BLaER1 treated with 17β-estradiol and CSF1 and Interleukin-3, amounts not matched to agents 10 nM and 100 nM (cell line): ENCODE data around the gene QKI.

Experiments
- H3K27ac ChIP-seq, 11 experiments: shearing (Covaris generic); formaldehyde crosslinking; 2 replicates each; pipeline ENCODE4 v1.8.1; 2022
- H3K27me3 ChIP-seq, 11 experiments: shearing (Covaris generic); formaldehyde crosslinking; 2 replicates each; pipeline ENCODE4 v1.8.1; 2022
- H3K36me3 ChIP-seq, 11 experiments: shearing (Covaris generic); formaldehyde crosslinking; 2 replicates each; pipeline ENCODE4 v1.8.1; 2022
- H3K4me1 ChIP-seq, 10 experiments: shearing (Covaris generic); formaldehyde crosslinking; 2 replicates each; pipeline ENCODE4 v1.8.1; 2022
- H3K4me2 ChIP-seq, 11 experiments: shearing (Covaris generic); formaldehyde crosslinking; 2 replicates each; pipeline ENCODE4 v1.8.1; 2022
- H3K4me3 ChIP-seq, 10 experiments: shearing (Covaris generic); formaldehyde crosslinking; 2 replicates each; pipeline ENCODE4 v1.8.1; 2022
- H3K9ac ChIP-seq, 11 experiments: shearing (Covaris generic); formaldehyde crosslinking; 2 replicates each; pipeline ENCODE4 v1.8.1; 2022
- H3K9me3 ChIP-seq, 11 experiments: shearing (Covaris generic); formaldehyde crosslinking; replicated peaks in 1 of 11; 2 replicates each; pipeline ENCODE4 v1.8.1; 2022
- H4K20me1 ChIP-seq, 11 experiments: shearing (Covaris generic); formaldehyde crosslinking; 2 replicates each; pipeline ENCODE4 v1.8.1; 2022
- Cebpa-rat ChIP-seq, 11 experiments: shearing (Covaris generic); IDR thresholded peaks; 2 replicates each; pipeline ENCODE4 v1.8.1; 2022

Gene QKI

GRCh38 chr6:163516908-163517307 is 102.4 kb downstream of the QKI start:
- H3K27me3 ChIP-seq: no peaks in the 10 kb centered on the region
- H3K36me3 ChIP-seq: peaks cover 0 to 33% (median 7%) of the 10 kb centered on the region in 11 experiments; a peak in 13 of 22 replicates
- peaks cover 16 to 100% (median 54%) of the 10 kb centered on the region in 11 experiments; a peak in 19 of 22 replicates for H4K20me1 ChIP-seq
- no peak overlapping the region for H3K4me3 ChIP-seq
- peaks cover 0 to 53% (median 7%) of the 10 kb centered on the region in 10 experiments; a peak in 8 of 20 replicates for H3K4me1 ChIP-seq
- H3K9ac ChIP-seq: no peak overlapping the region
- H3K4me2 ChIP-seq: peak overlapping the region in 1 of 11 experiments; percentile 23; a peak in 1 of 22 replicates
- H3K9me3 ChIP-seq: peaks cover 0 to 5% (median 0%) of the 10 kb centered on the region in 11 experiments; a peak in 5 of 22 replicates
- TF ChIP-seq Cebpa-rat (IDR thresholded peaks at IDR 0.05): no peak
- H3K27ac ChIP-seq: no peak overlapping the region

GRCh38 chr6:163520956-163521355 is 106.4 kb downstream of the QKI start:
- H3K4me3 ChIP-seq: no peak overlapping the region

GRCh38 chr6:163522033-163522432 is 107.5 kb downstream of the QKI start:
- H4K20me1 ChIP-seq: peaks cover 27 to 100% (median 75%) of the 10 kb centered on the region in 11 experiments; a peak in 19 of 22 replicates
- H3K27me3 ChIP-seq: no peaks in the 10 kb centered on the region
- H3K4me3 ChIP-seq: no peak overlapping the region

More at GRCh38 chr6:163520956-163521355, 106.4 kb downstream of the QKI start:
- Histone ChIP-seq H3K9ac (no peak overlapping the region), H3K27me3 (no peaks in the 10 kb centered on the region), H3K27ac (no peak overlapping the region), H3K9me3 (no peaks in the 10 kb centered on the region; a peak in 1 of 22 replicates), H3K4me1 (peaks cover 0 to 92% (median 11%) of the 10 kb centered on the region in 10 experiments; a peak in 13 of 20 replicates), H3K4me2 (peak overlapping the region in 1 of 11 experiments; percentile 44; a peak in 1 of 22 replicates), H3K36me3 (peaks cover 0 to 38% (median 11%) of the 10 kb centered on the region in 11 experiments; a peak in 12 of 22 replicates), H4K20me1 (peaks cover 27 to 100% (median 75%) of the 10 kb centered on the region in 11 experiments; a peak in 19 of 22 replicates)
- TF ChIP-seq Cebpa-rat (IDR thresholded peaks at IDR 0.05): no peak

GRCh38 chr6:163525926-163526325 is 111.4 kb downstream of the QKI start:
- TF ChIP-seq Cebpa-rat (IDR thresholded peaks at IDR 0.05): no peak
- Histone ChIP-seq H3K27ac (no peak overlapping the region), H3K9me3 (no peaks in the 10 kb centered on the region), H4K20me1 (peaks cover 34 to 100% (median 81%) of the 10 kb centered on the region in 11 experiments; a peak in 21 of 22 replicates), H3K4me2 (peak overlapping the region in 4 of 11 experiments; percentile 15 to 34 (median 34); a peak in 4 of 22 replicates), H3K4me1 (peaks cover 0 to 98% (median 12%) of the 10 kb centered on the region in 10 experiments; a peak in 15 of 20 replicates), H3K4me3 (no peak overlapping the region), H3K9ac (no peak overlapping the region), H3K36me3 (peaks cover 0 to 18% (median 5%) of the 10 kb centered on the region in 11 experiments; a peak in 9 of 22 replicates), H3K27me3 (no peaks in the 10 kb centered on the region)

More at GRCh38 chr6:163522033-163522432, 107.5 kb downstream of the QKI start:
- Histone ChIP-seq H3K9ac (0 out of 22 replicates have a peak overlapping the region, but pooled peaks of 1 of the 11 experiments have one; percentile 37), H3K4me1 (peaks cover 0 to 98% (median 16%) of the 10 kb centered on the region in 10 experiments; a peak in 15 of 20 replicates), H3K27ac (no peak overlapping the region), H3K36me3 (peaks cover 0 to 29% (median 10%) of the 10 kb centered on the region in 11 experiments; a peak in 12 of 22 replicates), H3K9me3 (no peaks in the 10 kb centered on the region; a peak in 1 of 22 replicates), H3K4me2 (peak overlapping the region in 2 of 11 experiments; percentile 34 to 44; a peak in 2 of 22 replicates)
- no peak for TF ChIP-seq Cebpa-rat (IDR thresholded peaks at IDR 0.05)

GRCh38 chr6:163526346-163526745 is 111.8 kb downstream of the QKI start:
- Histone ChIP-seq H3K27me3 (no peaks in the 10 kb centered on the region), H3K9ac (no peak overlapping the region), H4K20me1 (peaks cover 36 to 100% (median 81%) of the 10 kb centered on the region in 11 experiments; a peak in 21 of 22 replicates), H3K4me2 (peak overlapping the region in 5 of 11 experiments; percentile 15 to 34 (median 34); a peak in 5 of 22 replicates), H3K4me1 (peaks cover 3 to 98% (median 12%) of the 10 kb centered on the region in 10 experiments; a peak in 16 of 20 replicates), H3K4me3 (no peak overlapping the region), H3K9me3 (no peaks in the 10 kb centered on the region), H3K27ac (peak overlapping the region in 1 of 11 experiments; percentile 24; a peak in 1 of 22 replicates), H3K36me3 (peaks cover 0 to 18% (median 5%) of the 10 kb centered on the region in 11 experiments; a peak in 9 of 22 replicates)
- no peak for TF ChIP-seq Cebpa-rat (IDR thresholded peaks at IDR 0.05)

- H3K4me1 ChIP-seq: peaks cover 4 to 98% (median 12%) of the 10 kb centered on the region in 10 experiments; a peak in 16 of 20 replicates
- 0 out of 22 replicates have a peak overlapping the region, but pooled peaks of 1 of the 11 experiments have one; percentile 24 for H3K27ac ChIP-seq
- H3K36me3 ChIP-seq: peaks cover 0 to 17% (median 5%) of the 10 kb centered on the region in 11 experiments; a peak in 9 of 22 replicates
- no peaks in the 10 kb centered on the region for H3K9me3 ChIP-seq
- TF ChIP-seq Cebpa-rat (IDR thresholded peaks at IDR 0.05): no peak
- no peak overlapping the region for H3K4me3 ChIP-seq
- H3K9ac ChIP-seq: no peak overlapping the region
- H4K20me1 ChIP-seq: peaks cover 41 to 100% (median 81%) of the 10 kb centered on the region in 11 experiments
- no peak overlapping the region for H3K4me2 ChIP-seq
- no peaks in the 10 kb centered on the region for H3K27me3 ChIP-seq
Observed at GRCh38 chr6:163527291-163527690, 112.8 kb downstream of the QKI start.

GRCh38 chr6:163529605-163530004 is 115.1 kb downstream of the QKI start:
- H4K20me1 ChIP-seq: peaks cover 52 to 100% (median 85%) of the 10 kb centered on the region in 11 experiments
- no peak overlapping the region for H3K9ac ChIP-seq
- peaks cover under 1 to 17% (median 4%) of the 10 kb centered on the region in 11 experiments; a peak in 16 of 22 replicates for H3K36me3 ChIP-seq
- H3K9me3 ChIP-seq: no peaks in the 10 kb centered on the region
- H3K27me3 ChIP-seq: no peaks in the 10 kb centered on the region
- H3K27ac ChIP-seq: no peak overlapping the region
- peaks cover 9 to 97% (median 19%) of the 10 kb centered on the region in 10 experiments; a peak in 18 of 20 replicates for H3K4me1 ChIP-seq
- no peak for TF ChIP-seq Cebpa-rat (IDR thresholded peaks at IDR 0.05)
- H3K4me3 ChIP-seq: no peak overlapping the region
- H3K4me2 ChIP-seq: peak overlapping the region in 1 of 11 experiments; percentile 25; a peak in 2 of 22 replicates

- no peak for TF ChIP-seq Cebpa-rat (IDR thresholded peaks at IDR 0.05)
- H3K27me3 ChIP-seq: no peaks in the 10 kb centered on the region
- H4K20me1 ChIP-seq: peaks cover 56 to 100% (median 85%) of the 10 kb centered on the region in 11 experiments
- no peaks in the 10 kb centered on the region for H3K9me3 ChIP-seq
- no peak overlapping the region; a peak in 1 of 22 replicates for H3K9ac ChIP-seq
- H3K27ac ChIP-seq: no peak overlapping the region
- H3K4me1 ChIP-seq: peaks cover 8 to 89% (median 19%) of the 10 kb centered on the region in 10 experiments; a peak in 18 of 20 replicates
- peak overlapping the region in 1 of 11 experiments; percentile 62; a peak in 1 of 22 replicates for H3K4me2 ChIP-seq
- peaks cover 6 to 17% (median 12%) of the 10 kb centered on the region in 11 experiments; a peak in 19 of 22 replicates for H3K36me3 ChIP-seq
- no peak overlapping the region for H3K4me3 ChIP-seq
Observed at GRCh38 chr6:163530406-163530805, 115.9 kb downstream of the QKI start.

GRCh38 chr6:163531122-163531521 is 116.6 kb downstream of the QKI start:
- Histone ChIP-seq H4K20me1 (peaks cover 54 to 100% (median 84%) of the 10 kb centered on the region in 11 experiments), H3K9ac (no peak overlapping the region), H3K27ac (no peak overlapping the region), H3K4me1 (peaks cover 6 to 84% (median 15%) of the 10 kb centered on the region in 10 experiments; a peak in 18 of 20 replicates), H3K4me2 (peak overlapping the region in 2 of 11 experiments; percentile 41 to 62; a peak in 4 of 22 replicates), H3K27me3 (no peaks in the 10 kb centered on the region), H3K9me3 (no peaks in the 10 kb centered on the region), H3K4me3 (no peak overlapping the region), H3K36me3 (peaks cover 11 to 19% (median 18%) of the 10 kb centered on the region in 11 experiments; a peak in 20 of 22 replicates)
- no peak for TF ChIP-seq Cebpa-rat (IDR thresholded peaks at IDR 0.05)
